Measurements from ENCODE around the gene SLC19A2. TPM values are rescaled to one million over a fixed set of nuclear protein-coding genes. Genes with fewer than 3 reads are reported as not detected.

Gene SLC19A2
- total and polyA plus RNA-seq, 7 donors: 1.2 to 31.3 (median 21.0) TPM

DNA sequence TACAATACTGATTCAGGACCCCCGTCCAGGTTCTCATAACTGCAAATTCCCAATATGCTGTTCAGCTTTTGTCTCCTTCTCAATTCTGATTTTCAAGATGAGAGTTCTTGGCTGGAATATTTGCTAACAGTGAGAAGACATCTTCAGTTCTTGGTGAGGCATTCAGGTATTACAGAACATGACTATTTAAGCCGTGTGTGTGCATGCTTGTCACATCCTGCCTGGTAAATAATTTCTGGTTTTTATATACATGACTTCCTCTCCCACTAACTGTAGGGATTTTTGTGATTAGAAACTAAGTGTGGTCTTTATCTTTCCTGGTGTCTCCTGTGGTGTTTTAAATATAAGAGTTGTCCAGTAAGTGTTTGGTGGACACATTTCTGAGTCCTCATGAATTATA lies 10.2 kb upstream of the SLC19A2 start:
- TF ChIP-seq, protein P1, sequence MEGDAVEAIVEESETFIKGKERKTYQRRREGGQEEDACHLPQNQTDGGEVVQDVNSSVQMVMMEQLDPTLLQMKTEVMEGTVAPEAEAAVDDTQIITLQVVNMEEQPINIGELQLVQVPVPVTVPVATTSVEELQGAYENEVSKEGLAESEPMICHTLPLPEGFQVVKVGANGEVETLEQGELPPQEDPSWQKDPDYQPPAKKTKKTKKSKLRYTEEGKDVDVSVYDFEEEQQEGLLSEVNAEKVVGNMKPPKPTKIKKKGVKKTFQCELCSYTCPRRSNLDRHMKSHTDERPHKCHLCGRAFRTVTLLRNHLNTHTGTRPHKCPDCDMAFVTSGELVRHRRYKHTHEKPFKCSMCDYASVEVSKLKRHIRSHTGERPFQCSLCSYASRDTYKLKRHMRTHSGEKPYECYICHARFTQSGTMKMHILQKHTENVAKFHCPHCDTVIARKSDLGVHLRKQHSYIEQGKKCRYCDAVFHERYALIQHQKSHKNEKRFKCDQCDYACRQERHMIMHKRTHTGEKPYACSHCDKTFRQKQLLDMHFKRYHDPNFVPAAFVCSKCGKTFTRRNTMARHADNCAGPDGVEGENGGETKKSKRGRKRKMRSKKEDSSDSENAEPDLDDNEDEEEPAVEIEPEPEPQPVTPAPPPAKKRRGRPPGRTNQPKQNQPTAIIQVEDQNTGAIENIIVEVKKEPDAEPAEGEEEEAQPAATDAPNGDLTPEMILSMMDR (IDR thresholded peaks at IDR 0.05): no peak
- TF ChIP-seq POLR2AphosphoS5 (IDR thresholded peaks at IDR 0.05) (no peak), EP300 (IDR thresholded peaks at IDR 0.05) (no peak), POLR2A (IDR thresholded peaks at IDR 0.05) (no peak)

DNA sequence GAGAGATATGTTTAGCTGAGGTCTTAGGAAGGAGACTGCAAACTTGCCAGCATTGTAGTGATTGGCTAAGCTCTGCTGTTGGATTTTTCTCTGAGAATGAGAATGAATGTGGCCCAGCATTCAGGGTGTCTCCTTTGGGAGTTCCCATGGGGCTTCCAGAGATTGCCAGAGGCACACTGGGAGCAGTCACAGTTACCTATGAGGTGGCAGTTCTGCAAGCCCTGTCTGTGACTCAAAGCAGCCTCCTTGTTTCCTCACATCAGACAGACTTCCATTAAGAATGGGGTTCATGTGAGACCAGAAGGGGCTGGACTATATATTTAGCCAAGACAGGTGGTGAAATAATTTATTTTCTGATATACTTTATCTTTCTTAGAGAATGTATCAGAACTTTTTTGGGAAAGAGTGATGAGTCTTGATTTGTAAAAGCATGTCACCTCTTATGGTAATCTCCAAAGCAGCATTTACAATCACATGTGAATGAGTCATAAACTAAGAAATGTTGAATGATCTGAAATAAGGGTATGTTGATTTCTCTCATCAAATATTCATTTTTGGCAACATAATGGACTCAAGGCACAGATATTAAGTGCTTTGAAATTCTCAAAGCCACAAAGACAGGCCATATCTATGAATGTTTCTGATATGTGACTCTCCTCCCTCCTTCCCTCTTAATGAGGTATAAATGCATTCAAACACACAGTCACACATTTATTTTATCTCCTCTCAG lies 9.5 kb upstream of the SLC19A2 start:
- Histone ChIP-seq H3K4me3 (no peak overlapping the region), H3K27me3 (no peaks in the 10 kb centered on the region), H3K4me1 (peaks cover 0 to 6% (median 0%) of the 10 kb centered on the region in 4 donors), H3K36me3 (no peaks in the 10 kb centered on the region), H3K27ac (no peak overlapping the region), H3K9me3 (no peaks in the 10 kb centered on the region)
- intact Hi-C loops (cut with DNase I): no loop called here
- no peak for DNase-seq
- no peak for TF ChIP-seq POLR2AphosphoS5 (IDR thresholded peaks at IDR 0.05)
- no peak for TF ChIP-seq EP300 (IDR thresholded peaks at IDR 0.05)
- TF ChIP-seq, protein P1 (IDR thresholded peaks at IDR 0.05): no peak
- TF ChIP-seq POLR2A (IDR thresholded peaks at IDR 0.05): no peak

More for the DNA sequence above, 10.2 kb upstream of the SLC19A2 start:
- WGBS, 2 donors: 56 to 63% methylated on average over 2 of the region's 2 CpGs
- no peak overlapping the region for H3K27ac ChIP-seq
- no peaks in the 10 kb centered on the region for H3K36me3 ChIP-seq
- no peak overlapping the region for H3K4me3 ChIP-seq
- peaks cover 0 to 6% (median 0%) of the 10 kb centered on the region in 4 donors for H3K4me1 ChIP-seq
- no peaks in the 10 kb centered on the region for H3K9me3 ChIP-seq
- intact Hi-C loops (cut with DNase I): no loop called here
- DNase-seq: no peak
- no peaks in the 10 kb centered on the region for H3K27me3 ChIP-seq

DNA sequence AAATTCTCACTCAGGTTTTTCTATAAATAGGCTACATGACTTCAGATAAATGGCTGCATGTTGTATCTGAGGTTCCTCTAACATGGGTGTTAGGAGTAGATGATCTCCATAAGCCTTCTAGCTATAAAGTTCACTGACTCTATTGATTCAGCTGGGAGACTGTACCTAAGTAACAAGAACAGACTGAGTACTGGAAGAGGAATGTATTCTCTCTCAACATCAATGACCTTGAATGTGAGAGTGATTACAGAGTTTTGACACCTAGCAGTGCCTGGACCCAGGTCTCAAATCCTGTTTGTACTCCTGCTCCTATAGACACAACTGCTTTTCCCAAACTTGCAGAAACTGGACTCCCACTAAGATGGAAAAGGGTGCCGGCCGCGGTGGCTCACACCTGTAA lies 8.6 kb upstream of the SLC19A2 start:
- intact Hi-C loops (cut with DNase I): no loop called here
- 98% methylated on average over 3 of the region's 3 CpGs for WGBS, 2 donors
- no peaks in the 10 kb centered on the region for H3K36me3 ChIP-seq
- H3K4me3 ChIP-seq: no peak overlapping the region
- TF ChIP-seq, protein P1 (IDR thresholded peaks at IDR 0.05): no peak
- DNase-seq: no peak
- H3K27me3 ChIP-seq: no peaks in the 10 kb centered on the region
- H3K9me3 ChIP-seq: no peaks in the 10 kb centered on the region
- H3K4me1 ChIP-seq: peaks cover 0 to 6% (median 0%) of the 10 kb centered on the region in 4 donors
- H3K27ac ChIP-seq: no peak overlapping the region

DNA sequence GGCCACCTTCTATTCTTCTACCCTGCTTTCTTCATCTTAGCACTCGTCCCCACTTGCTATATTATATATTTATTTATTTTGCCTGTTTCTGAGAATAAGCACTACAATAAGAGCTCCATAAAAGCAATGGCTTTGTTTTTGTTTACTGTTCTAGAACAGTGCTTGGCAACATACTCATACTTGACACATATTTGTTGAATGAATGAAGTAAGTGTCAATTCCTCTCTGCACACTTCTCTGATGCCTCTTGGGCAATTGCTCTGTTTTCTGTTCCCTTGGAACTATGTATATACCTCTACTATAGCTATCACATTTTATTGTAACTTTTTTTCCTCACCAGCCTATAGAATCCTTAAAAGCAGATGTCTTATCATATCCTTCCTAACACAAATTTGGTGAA lies 7.5 kb upstream of the SLC19A2 start:
- Histone ChIP-seq H3K4me3 (no peak overlapping the region), H3K27ac (no peak overlapping the region), H3K9me3 (no peaks in the 10 kb centered on the region), H3K36me3 (no peaks in the 10 kb centered on the region), H3K27me3 (no peaks in the 10 kb centered on the region), H3K4me1 (peaks cover 0 to 6% (median 0%) of the 10 kb centered on the region in 4 donors)
- WGBS, 2 donors: 78 to 81% methylated on average over 1 of the region's 1 CpG
- no peak for DNase-seq
- TF ChIP-seq POLR2A (IDR thresholded peaks at IDR 0.05) (no peak), POLR2AphosphoS5 (IDR thresholded peaks at IDR 0.05) (no peak), EP300 (IDR thresholded peaks at IDR 0.05) (no peak)
- TF ChIP-seq, protein P1 (IDR thresholded peaks at IDR 0.05): no peak
- intact Hi-C loops (cut with DNase I): no loop called here

DNA sequence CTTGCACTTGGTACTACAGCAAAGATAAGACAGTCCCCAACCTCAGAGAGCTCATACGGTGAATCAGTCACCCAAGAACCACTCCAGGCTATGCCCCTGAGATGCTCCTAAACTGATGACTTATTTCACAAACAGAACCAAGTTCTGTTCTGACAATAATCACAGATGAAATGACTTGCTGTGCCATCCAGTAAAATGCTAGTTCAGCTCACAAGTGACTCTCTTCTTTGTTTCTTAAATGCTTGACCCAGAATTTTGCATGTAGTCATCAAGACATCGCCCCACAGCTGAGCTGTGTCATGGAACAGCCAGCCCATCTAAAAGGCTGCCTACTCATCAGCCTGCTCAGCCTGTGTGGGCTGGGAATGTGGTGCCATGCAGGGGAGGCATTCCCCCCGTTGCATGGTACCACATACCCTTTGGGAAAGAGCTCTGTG lies 6.1 kb upstream of the SLC19A2 start:
- no peaks in the 10 kb centered on the region for H3K9me3 ChIP-seq
- 88% methylated on average over 3 of the region's 3 CpGs for WGBS, 2 donors
- intact Hi-C loops (cut with DNase I): no loop called here
- H3K27ac ChIP-seq: no peak overlapping the region
- no peak for DNase-seq
- H3K4me1 ChIP-seq: peaks cover 2 to 12% (median 11%) of the 10 kb centered on the region in 4 donors
- no peaks in the 10 kb centered on the region for H3K36me3 ChIP-seq
- TF ChIP-seq EP300 (IDR thresholded peaks at IDR 0.05) (no peak), POLR2A (IDR thresholded peaks at IDR 0.05) (no peak), POLR2AphosphoS5 (IDR thresholded peaks at IDR 0.05) (no peak)
- TF ChIP-seq, protein P1 (IDR thresholded peaks at IDR 0.05): no peak
- no peak overlapping the region for H3K4me3 ChIP-seq
- no peaks in the 10 kb centered on the region for H3K27me3 ChIP-seq
